Liver (tissue), 3 donors: ENCODE data around the gene FBXO31.

Source experiments
- ATF3 ChIP-seq: IDR thresholded peaks from 2 replicates; pipeline ENCODE4 v1.6.1; 2016; ENCODE audit warnings: antibody characterized with exemption
- CTCF ChIP-seq: fragments of 150-350 bp; IDR thresholded peaks from 2 replicates; pipeline ENCODE4 v1.5.1; 2017; ENCODE audit warnings: improper control_type of control experiment, low read depth, low read length; ENCODE audit not compliant: missing input control
- EGR1 ChIP-seq, 2 donors: IDR thresholded peaks; 2 replicates each; pipeline ENCODE4 v1.6.1; 2016 to 2018; ENCODE audit warnings: antibody characterized with exemption in 2 of 2, low read depth in 2 of 2
- GABPA ChIP-seq, 2 donors: IDR thresholded peaks in 1 of 2; conservative IDR thresholded peaks in 1 of 2; 2 replicates each; pipeline ENCODE4 v1.6.1; 2016; ENCODE audit warnings: antibody characterized with exemption in 2 of 2, mild to moderate bottlenecking in 1 of 2, moderate library complexity in 1 of 2
- RAD21 ChIP-seq, 2 donors: IDR thresholded peaks; 2 replicates each; pipeline ENCODE4 v1.6.1; 2016; ENCODE audit warnings: antibody characterized with exemption in 2 of 2, mild to moderate bottlenecking in 2 of 2
- REST ChIP-seq: IDR thresholded peaks from 2 replicates; pipeline ENCODE4 v1.6.1; 2016; ENCODE audit warnings: antibody characterized with exemption, mild to moderate bottlenecking
- TAF1 ChIP-seq: conservative IDR thresholded peaks from 2 replicates; pipeline ENCODE4 v1.6.1; 2016; ENCODE audit warnings: antibody characterized with exemption, mild to moderate bottlenecking
- YY1 ChIP-seq: IDR thresholded peaks from 2 replicates; pipeline ENCODE4 v1.6.1; 2016; ENCODE audit warnings: antibody characterized with exemption, mild to moderate bottlenecking
- ZBTB33 ChIP-seq: IDR thresholded peaks from 2 replicates; pipeline ENCODE4 v1.6.1; 2016; ENCODE audit warnings: antibody characterized with exemption
- donor health status: healthy.
- donor health status: healthy.

- TF ChIP-seq ATF3 (no peak), CTCF (no peak), GABPA (IDR thresholded peaks at IDR 0.05 in 1 of 2, conservative IDR thresholded peaks at IDR 0.05 in 1 of 2) (no peak), ZBTB33 (no peak), TAF1 (no peak), RAD21 (IDR thresholded peaks at IDR 0.05) (no peak), EGR1 (IDR thresholded peaks at IDR 0.05; ENCODE audit: low read depth in 2 of 2) (no peak), YY1 (no peak), REST (no peak)
Measured at GRCh38 chr16:87288753-87289362, 94.7 kb downstream of the FBXO31 start.
